ENCODE measurements around the gene MYRIP. TPM values are rescaled to one million over a fixed set of nuclear protein-coding genes. Genes with fewer than 3 reads are reported as not detected.

The MYRIP gene
- polyA plus RNA-seq, 1 experiment: 0.06 TPM

- DNase-seq (ENCODE audit: low read depth): no peak
- ChIA-PET POLR2A (no interaction called here), CTCF (interaction anchor here (1.4 kb wide), 1 partner anchor 11 kb away, joined by 5 read pairs; no protein-coding TSS in a partner anchor)
- no peaks in the 10 kb centered on the region for H3K36me3 ChIP-seq (ENCODE audit: control insufficient read depth, insufficient read depth, low read length)
- no peaks in the 10 kb centered on the region for H3K27me3 ChIP-seq (ENCODE audit: control insufficient read depth, insufficient read depth, low read length)
- no peak for TF ChIP-seq CTCF (IDR thresholded peaks at IDR 0.05; ENCODE audit: insufficient read depth, low read depth, low read length)
- no peak overlapping the region for H3K4me3 ChIP-seq (ENCODE audit: low read depth, low read length)
Observed at GRCh38 chr3:40120067-40120692, 310.8 kb downstream of the MYRIP start.

- POLR2A ChIA-PET: interaction anchor here (0.6 kb wide), 1 partner anchor 363 kb away, joined by 3 read pairs; no protein-coding TSS in a partner anchor
- CTCF ChIA-PET: interaction anchor here (1.4 kb wide), 1 partner anchor 11 kb away, joined by 5 read pairs; no protein-coding TSS in a partner anchor
Observed at GRCh38 chr3:40120806-40121205, 311.4 kb downstream of the MYRIP start.

GRCh38 chr3:40124918-40125317 lies 315.5 kb downstream of the MYRIP start:
- ChIA-PET CTCF (interaction anchor here (0.5 kb wide), 1 partner anchor 67 kb away, joined by 3 read pairs; no protein-coding TSS in a partner anchor), POLR2A (no interaction called here)
- Histone ChIP-seq H3K36me3 (ENCODE audit: control insufficient read depth, insufficient read depth, low read length) (no peaks in the 10 kb centered on the region), H3K27me3 (ENCODE audit: control insufficient read depth, insufficient read depth, low read length) (no peaks in the 10 kb centered on the region), H3K4me3 (ENCODE audit: low read depth, low read length) (no peak overlapping the region)
- DNase-seq (ENCODE audit: low read depth): no peak
- no peak for TF ChIP-seq CTCF (IDR thresholded peaks at IDR 0.05; ENCODE audit: insufficient read depth, low read depth, low read length)

More at GRCh38 chr3:40120806-40121205, 311.4 kb downstream of the MYRIP start:
- Histone ChIP-seq H3K36me3 (ENCODE audit: control insufficient read depth, insufficient read depth, low read length) (no peaks in the 10 kb centered on the region), H3K4me3 (ENCODE audit: low read depth, low read length) (no peak overlapping the region), H3K27me3 (ENCODE audit: control insufficient read depth, insufficient read depth, low read length) (no peaks in the 10 kb centered on the region)
- no peak for TF ChIP-seq CTCF (IDR thresholded peaks at IDR 0.05; ENCODE audit: insufficient read depth, low read depth, low read length)
- no peak for DNase-seq (ENCODE audit: low read depth)

GRCh38 chr3:40128166-40128565 lies 318.8 kb downstream of the MYRIP start:
- TF ChIP-seq CTCF (IDR thresholded peaks at IDR 0.05; ENCODE audit: insufficient read depth, low read depth, low read length): no peak
- H3K36me3 ChIP-seq (ENCODE audit: control insufficient read depth, insufficient read depth, low read length): no peaks in the 10 kb centered on the region
- no peaks in the 10 kb centered on the region for H3K27me3 ChIP-seq (ENCODE audit: control insufficient read depth, insufficient read depth, low read length)
- no peak overlapping the region for H3K4me3 ChIP-seq (ENCODE audit: low read depth, low read length)
- ChIA-PET POLR2A (no interaction called here), CTCF (interaction anchor here (1.1 kb wide), 1 partner anchor 10 kb away, joined by 3 read pairs; no protein-coding TSS in a partner anchor)
- no peak for DNase-seq (ENCODE audit: low read depth)

GRCh38 chr3:40129510-40129909 lies 320.1 kb downstream of the MYRIP start:
- ChIA-PET POLR2A (no interaction called here), CTCF (interaction anchor here (0.6 kb wide), 1 partner anchor 93 kb away, joined by 3 read pairs; no protein-coding TSS in a partner anchor)
- Histone ChIP-seq H3K36me3 (ENCODE audit: control insufficient read depth, insufficient read depth, low read length) (no peaks in the 10 kb centered on the region), H3K27me3 (ENCODE audit: control insufficient read depth, insufficient read depth, low read length) (no peaks in the 10 kb centered on the region), H3K4me3 (ENCODE audit: low read depth, low read length) (no peak overlapping the region)
- DNase-seq (ENCODE audit: low read depth): no peak
- TF ChIP-seq CTCF (IDR thresholded peaks at IDR 0.05; ENCODE audit: insufficient read depth, low read depth, low read length): no peak

Measured in BJ (cell line).